Natural killer cell (primary cell): ENCODE data around the gene CSTF1. TPM values are rescaled to one million over a fixed set of nuclear protein-coding genes. Genes with fewer than 3 reads are reported as not detected.

ENCODE experiments used
- ATAC-seq, 3 donors: fragments of 150-1000 bp in 2 of 3; fragments of 200-7000 bp in 1 of 3; cut with Tn5 transposase; 1 replicate in 1 of 3; 2 replicates in 2 of 3; pipeline ENCODE4 v1.10.0; 2021; ENCODE audit warnings: mild to moderate bottlenecking in 2 of 3, moderate library complexity in 2 of 3
- DNase-seq, 2 donors: peaks; one replicate each; pipeline versions ENCODE4 v3.0.0 to v3.0.0-alpha.2; 2013 to 2021; ENCODE audit warnings: mixed read lengths in 1 of 2
- H3K27ac ChIP-seq: one replicate; pipeline ENCODE4 v1.5.1; 2013; ENCODE audit warnings: mild to moderate bottlenecking, low read length
- H3K27me3 ChIP-seq: one replicate; pipeline ENCODE4 v1.6.1; 2013; ENCODE audit warnings: low read length; ENCODE audit not compliant: control insufficient read depth, insufficient read depth
- H3K36me3 ChIP-seq: one replicate; pipeline ENCODE4 v1.6.1; 2013; ENCODE audit warnings: low read length; ENCODE audit not compliant: control insufficient read depth, insufficient read depth
- H3K4me1 ChIP-seq: one replicate; pipeline ENCODE4 v1.6.1; 2013; ENCODE audit warnings: low read length; ENCODE audit not compliant: control insufficient read depth, insufficient read depth
- H3K4me3 ChIP-seq: one replicate; pipeline ENCODE4 v1.5.1; 2013; ENCODE audit warnings: low read length
- H3K9me3 ChIP-seq: one replicate; pipeline ENCODE4 v1.6.1; 2013; ENCODE audit warnings: low read length; ENCODE audit not compliant: control insufficient read depth, insufficient read depth
- H3K27ac Mint-ChIP-seq, 2 donors: one replicate each; pipeline ENCODE4 v1.8.0; 2022; ENCODE audit warnings: mild to moderate bottlenecking in 2 of 2, mixed read lengths in 2 of 2, moderate library complexity in 1 of 2
- H3K27me3 Mint-ChIP-seq, 2 donors: one replicate each; pipeline ENCODE4 v1.8.0; 2022; ENCODE audit warnings: low read depth in 2 of 2, mixed read lengths in 2 of 2
- H3K36me3 Mint-ChIP-seq: one replicate; pipeline ENCODE4 v1.8.0; 2022; ENCODE audit warnings: mixed read lengths
- H3K4me1 Mint-ChIP-seq, 2 donors: one replicate each; pipeline ENCODE4 v1.8.0; 2022; ENCODE audit warnings: mixed read lengths in 2 of 2
- H3K4me3 Mint-ChIP-seq: one replicate; pipeline ENCODE4 v1.8.0; 2022; ENCODE audit warnings: mild to moderate bottlenecking, moderate library complexity, mixed read lengths
- H3K9me3 Mint-ChIP-seq, 2 donors: one replicate each; pipeline ENCODE4 v1.8.0; 2022; ENCODE audit warnings: mixed read lengths in 2 of 2
- CTCF ChIP-seq: fragments of 200-600 bp; IDR thresholded peaks from one replicate; pipeline ENCODE4 v1.8.0; 2022; ENCODE audit warnings: antibody characterized with exemption
- WGBS: methylation state at CpG from one replicate; pipeline ENCODE4 v1.1.7; 2013; ENCODE audit warnings: missing lambda C conversion rate; ENCODE audit not compliant: insufficient coverage; 5-methylcytosine and 5-hydroxymethylcytosine counted together
- intact Hi-C: fragments of 100-400 bp; cut with micrococcal nuclease; formaldehyde crosslinking; loops from one replicate; pipeline ENCODE4 v1.14.2; 2022
- total RNA-seq, 4 donors: library from RNA; stranded (reverse); fragments of 120-200 nt in 1 of 4; gene quantifications; one replicate each; pipeline versions ENCODE4 v1.2.3 to v1.2.4, GENCODE V29; 2013 to 2022

CSTF1 gene
- total RNA-seq, 3 donors from 2014 or later (not counting 1 experiment from before 2014, with no cell fraction given), result 15.8 to 24.3 (median 18.5) TPM

GRCh38 chr20:56422076-56422823 lies 29.8 kb downstream of the CSTF1 start:
- ATAC-seq, result no peak
- no peak overlapping the region for H3K4me3 ChIP-seq
- Mint-ChIP-seq H3K27me3 (no peaks in the 10 kb centered on the region), H3K9me3 (no peaks in the 10 kb centered on the region), H3K36me3 (no peaks in the 10 kb centered on the region), H3K4me1 (peaks cover 39 to 47% of the 10 kb centered on the region in 2 donors), H3K27ac (no peak overlapping the region), H3K4me3 (no peak overlapping the region)
- peaks cover 43% of the 10 kb centered on the region for H3K4me1 ChIP-seq
- no peaks in the 10 kb centered on the region for H3K36me3 ChIP-seq
- H3K27ac ChIP-seq, result no peak overlapping the region
- TF ChIP-seq CTCF, result no peak
- intact Hi-C loops, result no loop called here
- no peaks in the 10 kb centered on the region for H3K27me3 ChIP-seq
- DNase-seq, result peak in 1 of 2 donors; percentile 41
- no peaks in the 10 kb centered on the region for H3K9me3 ChIP-seq
- WGBS, result 55% methylated on average over 9 of the region's 9 CpGs

- Histone ChIP-seq H3K36me3 (no peaks in the 10 kb centered on the region), H3K9me3 (no peaks in the 10 kb centered on the region), H3K4me3 (no peak overlapping the region), H3K27ac (no peak overlapping the region), H3K27me3 (no peaks in the 10 kb centered on the region), H3K4me1 (peaks cover 38% of the 10 kb centered on the region)
- H3K4me3 Mint-ChIP-seq, result no peak overlapping the region
- TF ChIP-seq CTCF, result no peak
- intact Hi-C loops, result no loop called here
- WGBS, result no CpG with 5 or more reads among the region's 4 CpGs
- H3K27ac Mint-ChIP-seq, result no peak overlapping the region
- no peaks in the 10 kb centered on the region for H3K27me3 Mint-ChIP-seq
- ATAC-seq (no peak), DNase-seq (no peak)
- no peaks in the 10 kb centered on the region for H3K9me3 Mint-ChIP-seq
- H3K4me1 Mint-ChIP-seq, result peaks cover 38 to 47% of the 10 kb centered on the region in 2 donors
- H3K36me3 Mint-ChIP-seq, result no peaks in the 10 kb centered on the region
These were observed 30.4 kb downstream of the CSTF1 start for GRCh38 chr20:56422824-56423189.

- H3K27me3 ChIP-seq, result no peaks in the 10 kb centered on the region
- Mint-ChIP-seq H3K27ac (no peak overlapping the region), H3K9me3 (no peaks in the 10 kb centered on the region), H3K27me3 (no peaks in the 10 kb centered on the region), H3K4me3 (no peak overlapping the region), H3K36me3 (no peaks in the 10 kb centered on the region), H3K4me1 (peaks cover 38 to 47% of the 10 kb centered on the region in 2 donors)
- no peaks in the 10 kb centered on the region for H3K36me3 ChIP-seq
- no peak for ATAC-seq
- no peak for DNase-seq
- no peak overlapping the region for H3K27ac ChIP-seq
- no peak overlapping the region for H3K4me3 ChIP-seq
- H3K4me1 ChIP-seq, result peaks cover 34% of the 10 kb centered on the region
- WGBS, result 90% methylated on average over 1 of the region's 1 CpG
- intact Hi-C loops, result no loop called here
- TF ChIP-seq CTCF, result no peak
- H3K9me3 ChIP-seq, result no peaks in the 10 kb centered on the region
These were observed 30.8 kb downstream of the CSTF1 start for GRCh38 chr20:56423211-56423610.

- DNase-seq (no peak), ATAC-seq (no peak)
- Mint-ChIP-seq H3K27me3 (no peaks in the 10 kb centered on the region), H3K27ac (no peak overlapping the region), H3K36me3 (no peaks in the 10 kb centered on the region), H3K9me3 (no peaks in the 10 kb centered on the region), H3K4me1 (peaks cover 38 to 47% of the 10 kb centered on the region in 2 donors), H3K4me3 (no peak overlapping the region)
- TF ChIP-seq CTCF, result no peak
- Histone ChIP-seq H3K4me3 (no peak overlapping the region), H3K27ac (no peak overlapping the region), H3K36me3 (no peaks in the 10 kb centered on the region), H3K27me3 (no peaks in the 10 kb centered on the region), H3K9me3 (no peaks in the 10 kb centered on the region), H3K4me1 (peaks cover 31% of the 10 kb centered on the region)
- intact Hi-C loops, result no loop called here
- WGBS, result 88% methylated on average over 1 of the region's 1 CpG
These were observed 31.4 kb downstream of the CSTF1 start for GRCh38 chr20:56423886-56424285.
